ENCODE measurements around the gene AGPAT3.

Gene AGPAT3

GRCh38 chr21:43909741-43910400 lies 44.8 kb downstream of the AGPAT3 start:
- DNase-seq: no peak

GRCh38 chr21:43910460-43910859 lies 45.4 kb downstream of the AGPAT3 start:
- DNase-seq: no peak

DNA sequence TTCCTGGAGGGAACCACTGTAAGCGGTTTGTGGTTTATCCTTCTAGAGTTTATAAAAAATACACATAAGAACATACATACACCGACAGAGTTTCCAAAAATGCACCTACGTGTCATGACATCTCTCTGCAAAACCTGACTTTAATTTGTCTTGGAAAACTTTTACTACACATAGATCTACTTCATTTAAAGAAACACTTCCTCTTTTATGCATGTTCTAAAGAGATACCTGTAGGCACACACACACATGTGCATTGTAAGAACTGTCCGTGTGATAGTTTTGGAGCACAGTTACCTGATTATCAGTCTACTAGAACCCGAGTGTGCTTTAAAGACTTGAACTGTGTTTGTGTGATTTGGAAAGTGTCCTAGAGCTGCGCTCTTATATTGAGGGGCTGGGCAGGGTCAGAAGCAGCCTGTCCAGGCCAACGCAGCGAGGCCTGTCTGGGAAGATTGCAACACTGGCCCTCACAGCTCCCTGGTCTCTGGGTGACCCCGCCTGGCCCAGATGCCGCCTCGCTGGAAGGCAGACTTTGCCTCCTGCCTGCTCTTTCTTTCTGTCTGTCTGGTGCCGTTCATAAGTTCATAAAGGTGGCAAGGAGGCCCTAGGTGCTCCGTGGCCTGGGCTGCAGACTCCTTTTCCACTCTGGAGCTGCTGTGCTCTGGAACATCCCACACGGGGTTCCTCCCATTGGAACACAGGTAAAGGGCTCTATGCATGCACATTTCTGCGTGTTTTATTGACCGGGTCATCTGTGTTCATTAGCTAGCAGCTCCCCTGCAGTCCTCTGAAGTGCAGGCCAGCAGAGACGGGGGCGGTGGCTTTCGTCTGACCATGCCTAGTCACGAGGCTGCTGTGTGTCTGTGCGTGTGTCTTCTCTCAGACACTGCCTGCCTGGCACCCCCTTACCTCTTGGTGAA lies 46.3 kb downstream of the AGPAT3 start:
- DNase-seq: no peak

- no peak for DNase-seq
Observed at GRCh38 chr21:43911935-43912487, 47.0 kb downstream of the AGPAT3 start.

DNA sequence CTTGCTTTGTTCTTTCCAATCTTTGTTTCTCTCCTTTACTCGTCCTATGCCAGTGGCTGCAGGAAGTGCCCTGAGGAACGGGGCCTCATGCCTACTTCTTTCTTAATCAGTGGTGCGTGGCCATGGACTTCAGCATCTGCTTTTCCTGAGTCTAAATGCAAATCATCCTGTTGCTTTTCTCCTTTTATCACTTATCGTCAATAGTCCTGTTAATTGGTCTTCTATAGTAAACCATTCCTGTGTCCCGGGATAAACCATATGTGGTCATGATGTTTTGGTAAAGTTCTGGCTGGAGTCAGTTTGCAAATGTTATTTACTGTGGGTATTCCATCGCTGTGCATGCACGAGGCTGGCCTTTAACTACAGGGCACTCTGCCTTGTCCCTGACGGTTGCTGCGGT lies 47.5 kb downstream of the AGPAT3 start:
- DNase-seq: no peak

GRCh38 chr21:43912910-43913309 lies 47.9 kb downstream of the AGPAT3 start:
- DNase-seq: no peak

DNA sequence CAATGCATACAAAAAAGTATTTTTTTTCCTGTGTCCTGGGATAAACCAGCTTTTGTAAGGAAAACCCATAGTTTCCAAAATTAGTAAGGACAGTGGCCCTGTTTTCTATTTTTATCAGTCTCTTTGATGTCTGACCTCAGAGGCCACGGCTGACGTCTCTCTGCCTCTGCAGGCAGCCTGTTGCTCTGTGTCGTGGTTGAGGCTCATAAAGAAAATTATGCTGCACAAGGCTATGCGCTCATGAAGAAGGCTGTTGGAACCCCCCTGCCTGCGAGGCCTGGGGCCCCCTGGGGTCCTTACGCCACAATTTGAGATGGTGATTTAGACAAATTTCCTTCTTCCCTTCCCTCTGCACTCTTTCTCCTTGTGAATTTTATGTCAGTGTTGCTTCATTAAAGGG lies 48.9 kb downstream of the AGPAT3 start:
- no peak for DNase-seq

DNA sequence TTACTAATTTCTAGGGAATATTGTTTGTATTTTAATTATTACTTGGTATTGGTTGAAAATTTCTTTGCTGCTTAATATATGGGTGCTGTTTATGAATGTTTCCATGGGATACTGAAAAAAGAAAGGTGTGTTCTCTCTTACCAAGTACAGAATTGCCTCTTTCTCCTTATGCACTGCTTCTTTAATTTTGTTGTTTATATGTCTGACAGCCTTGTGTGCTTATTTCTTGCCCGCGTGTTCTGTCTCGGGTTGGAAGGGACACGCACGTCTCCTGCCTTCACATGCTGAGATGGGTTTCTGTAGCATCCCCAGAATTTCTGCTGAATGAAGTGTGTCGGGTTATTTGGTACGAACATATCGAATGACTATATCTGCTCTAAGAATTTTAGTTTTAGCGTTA lies 51.1 kb downstream of the AGPAT3 start:
- DNase-seq: no peak

DNA sequence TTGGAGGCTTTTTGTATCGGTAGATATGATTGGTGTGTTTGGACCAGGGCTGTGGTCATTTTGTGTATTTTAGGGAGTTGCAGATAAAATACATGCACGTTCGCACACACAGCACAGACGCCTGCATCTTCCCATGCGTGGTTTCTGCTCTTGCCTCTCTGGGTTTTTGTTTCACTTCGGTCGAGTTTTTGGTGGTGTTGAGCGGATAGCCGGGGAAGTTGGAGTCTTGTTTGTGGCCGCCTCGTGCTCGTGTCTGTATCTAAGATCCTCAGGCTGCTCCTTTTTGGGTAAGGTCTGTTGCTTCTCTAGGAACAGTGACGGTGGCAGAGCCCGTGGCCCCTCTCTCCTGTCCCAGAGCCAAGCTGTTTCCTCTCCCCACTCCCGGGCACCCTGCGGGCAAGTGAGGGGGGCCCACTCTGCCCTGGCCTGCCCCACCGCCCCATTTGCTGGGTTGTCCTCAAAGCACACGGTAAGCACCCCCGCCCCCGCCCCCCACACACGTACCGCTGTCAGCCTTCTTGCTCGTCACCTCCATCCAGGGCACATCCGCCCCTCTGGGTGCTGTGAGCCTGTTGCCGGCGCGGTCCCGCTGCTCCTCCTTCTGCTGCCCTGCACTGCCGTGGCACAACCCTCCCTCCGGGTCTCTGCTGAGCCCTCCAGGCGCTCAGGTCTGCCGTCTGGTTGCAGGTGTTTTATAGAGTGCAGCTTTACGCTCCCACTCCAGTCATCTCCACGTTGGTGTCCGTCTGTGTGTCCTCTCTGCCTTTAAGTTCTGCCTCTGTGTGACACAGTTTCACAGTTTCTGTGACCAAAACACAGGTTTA lies 51.9 kb downstream of the AGPAT3 start:
- DNase-seq: no peak

DNA sequence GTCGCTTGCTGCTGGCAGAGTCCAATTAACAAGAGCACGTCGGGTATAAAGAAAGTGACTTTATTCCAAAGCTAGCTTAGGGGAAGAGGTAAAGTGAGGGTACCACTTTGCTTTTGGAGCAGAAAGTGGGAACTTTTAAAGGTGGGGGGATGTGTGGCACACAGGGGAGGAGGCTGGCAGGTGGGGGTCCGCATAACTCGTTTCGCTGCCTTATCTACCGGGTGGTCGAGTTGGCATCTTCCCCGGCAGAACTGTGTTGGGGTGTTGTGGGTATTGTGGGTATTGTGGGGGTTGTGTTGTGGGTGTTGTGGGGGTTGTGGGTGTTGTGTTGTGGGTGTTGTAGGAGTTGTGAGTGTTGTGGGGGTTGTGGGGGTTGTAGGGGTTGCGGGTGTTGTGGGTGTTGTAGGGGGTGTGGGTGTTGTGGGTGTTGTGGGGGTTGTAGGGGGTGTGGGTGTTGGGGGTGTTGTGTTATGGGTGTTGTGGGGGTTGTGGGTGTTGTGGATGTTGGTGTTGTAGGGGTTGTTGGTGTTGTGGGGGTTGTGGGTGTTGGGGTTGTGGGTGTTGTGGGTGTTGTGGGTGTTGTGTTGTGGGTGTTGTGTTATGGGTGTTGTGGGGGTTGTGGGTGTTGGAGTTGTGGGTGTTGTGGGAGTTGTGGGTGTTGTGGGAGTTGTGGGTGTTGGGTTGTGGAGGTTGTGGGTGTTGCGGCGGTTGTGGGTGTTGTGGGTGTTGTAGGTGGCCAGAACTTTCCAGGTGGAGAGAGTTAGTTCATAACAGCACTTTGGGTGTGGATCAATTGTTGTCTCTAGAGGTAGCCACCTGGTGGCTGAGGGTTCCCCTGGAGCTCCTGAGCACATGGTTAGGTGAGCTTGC lies 52.7 kb downstream of the AGPAT3 start:
- DNase-seq: no peak

GRCh38 chr21:43918385-43918947 lies 53.4 kb downstream of the AGPAT3 start:
- DNase-seq: no peak

GRCh38 chr21:43919283-43919682 lies 54.3 kb downstream of the AGPAT3 start:
- DNase-seq: no peak

DNA sequence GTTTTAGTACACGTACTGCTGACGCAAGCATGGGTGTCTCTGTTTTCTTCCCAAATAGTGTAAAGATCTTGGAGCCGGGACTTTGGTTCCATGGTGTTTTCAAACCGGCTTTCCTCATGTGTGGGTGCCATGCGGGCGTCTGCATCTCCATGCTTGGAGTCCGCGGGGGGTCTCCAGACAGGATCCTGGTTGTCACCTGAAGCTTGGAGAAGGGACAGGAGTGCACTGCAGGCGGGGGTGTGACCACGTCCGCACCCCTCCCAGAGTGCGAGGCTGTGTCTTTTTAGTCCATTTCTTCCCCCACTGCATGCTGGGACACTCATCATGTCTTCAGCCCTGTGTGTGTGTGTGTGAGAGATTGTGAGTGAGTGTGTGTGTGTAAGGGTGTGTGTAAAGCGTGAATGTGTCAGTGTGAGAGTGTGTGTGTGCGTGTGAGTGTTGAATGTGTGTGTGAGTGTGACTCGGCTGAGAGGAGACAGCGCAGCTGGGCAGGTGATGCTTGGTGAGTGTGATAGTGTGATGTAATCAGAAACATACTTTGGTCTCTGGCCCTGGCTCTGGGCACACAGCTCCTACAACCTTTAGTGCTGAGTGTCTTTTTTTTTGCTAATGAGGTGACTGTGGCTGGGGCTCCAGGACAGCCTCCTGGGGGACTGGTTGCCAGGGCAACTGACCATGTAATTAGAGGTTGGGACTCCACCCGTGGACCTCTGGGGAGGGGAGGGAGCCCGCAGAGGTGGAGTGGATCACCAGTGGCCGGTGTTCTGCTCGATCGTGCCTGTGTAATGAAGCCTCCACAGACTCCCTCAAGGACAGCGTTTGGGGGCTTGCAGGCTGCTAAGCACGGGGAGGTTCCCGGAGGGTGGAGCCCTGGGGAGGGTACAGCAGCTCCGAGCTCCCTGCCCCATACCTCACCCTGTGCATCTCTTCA lies 55.1 kb downstream of the AGPAT3 start:
- DNase-seq: no peak

GRCh38 chr21:43921571-43921978 lies 56.6 kb downstream of the AGPAT3 start:
- no peak for DNase-seq

DNA sequence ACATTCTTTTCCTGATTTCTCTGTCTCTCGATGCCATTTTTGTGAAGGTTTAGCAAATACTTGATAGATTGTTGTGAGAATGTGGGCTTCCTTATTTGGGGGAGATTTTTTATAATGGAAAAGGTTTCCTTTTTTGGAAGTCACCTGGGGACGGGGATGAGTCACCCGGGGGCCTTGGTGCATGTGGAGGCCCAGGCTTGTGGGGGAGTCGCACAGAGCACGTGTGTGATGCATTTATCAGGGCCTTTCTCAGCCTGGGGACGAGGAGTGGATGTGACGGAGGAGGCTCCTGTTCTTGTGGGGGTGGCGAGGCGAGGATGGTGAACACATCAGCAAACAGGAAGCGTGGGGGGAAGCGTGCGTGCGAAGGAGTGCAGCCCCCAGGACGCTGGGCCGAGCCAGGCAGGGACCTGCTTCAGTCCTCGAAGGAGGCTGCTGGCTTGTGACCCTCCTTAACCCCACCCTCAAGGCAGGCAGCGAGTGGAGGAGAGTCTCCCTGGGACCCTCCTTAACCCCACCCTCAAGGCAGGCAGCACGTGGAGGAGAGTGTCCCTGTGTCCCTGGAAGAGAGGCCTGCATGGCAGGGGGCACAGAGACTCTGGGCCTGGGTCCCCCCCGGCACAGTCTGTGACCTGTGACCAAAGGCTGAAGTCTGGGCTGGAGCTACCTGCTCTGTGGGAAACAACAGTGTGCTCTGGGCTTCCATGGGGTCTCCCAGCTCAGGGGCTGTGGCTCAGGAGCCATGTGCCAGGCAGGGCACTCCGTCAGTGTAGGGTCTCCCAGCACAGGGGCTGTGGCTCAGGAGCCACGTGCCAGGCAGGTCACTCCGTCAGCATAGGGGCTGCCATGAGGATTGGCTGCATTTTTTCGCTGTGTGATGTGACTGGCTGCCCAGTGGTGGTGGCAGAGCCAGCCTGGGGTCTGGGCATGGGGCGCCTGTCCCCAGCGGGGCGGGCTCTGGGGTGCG lies 57.2 kb downstream of the AGPAT3 start:
- DNase-seq: no peak

- no peak for DNase-seq
Observed at GRCh38 chr21:43922949-43923348, 57.9 kb downstream of the AGPAT3 start.

DNA sequence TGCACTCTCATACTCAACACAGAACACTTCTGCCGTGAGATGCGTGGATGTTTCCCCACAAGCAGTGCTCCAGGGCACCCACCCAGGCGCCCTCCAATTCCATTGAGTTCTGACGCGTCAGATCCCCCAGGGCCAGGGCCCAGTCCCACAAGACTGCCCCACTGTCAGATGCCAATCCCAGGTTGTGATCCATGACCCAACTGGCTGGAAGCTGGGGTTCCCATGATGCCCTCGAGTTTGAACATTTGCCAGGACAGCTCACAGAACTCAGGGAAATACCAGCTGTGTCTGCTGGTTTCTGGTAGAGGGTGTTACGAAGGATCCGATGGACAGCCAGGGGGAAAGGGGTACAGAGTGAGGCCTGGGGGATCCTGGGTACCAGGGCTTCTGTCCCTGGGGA lies 58.4 kb downstream of the AGPAT3 start:
- DNase-seq: no peak

DNA sequence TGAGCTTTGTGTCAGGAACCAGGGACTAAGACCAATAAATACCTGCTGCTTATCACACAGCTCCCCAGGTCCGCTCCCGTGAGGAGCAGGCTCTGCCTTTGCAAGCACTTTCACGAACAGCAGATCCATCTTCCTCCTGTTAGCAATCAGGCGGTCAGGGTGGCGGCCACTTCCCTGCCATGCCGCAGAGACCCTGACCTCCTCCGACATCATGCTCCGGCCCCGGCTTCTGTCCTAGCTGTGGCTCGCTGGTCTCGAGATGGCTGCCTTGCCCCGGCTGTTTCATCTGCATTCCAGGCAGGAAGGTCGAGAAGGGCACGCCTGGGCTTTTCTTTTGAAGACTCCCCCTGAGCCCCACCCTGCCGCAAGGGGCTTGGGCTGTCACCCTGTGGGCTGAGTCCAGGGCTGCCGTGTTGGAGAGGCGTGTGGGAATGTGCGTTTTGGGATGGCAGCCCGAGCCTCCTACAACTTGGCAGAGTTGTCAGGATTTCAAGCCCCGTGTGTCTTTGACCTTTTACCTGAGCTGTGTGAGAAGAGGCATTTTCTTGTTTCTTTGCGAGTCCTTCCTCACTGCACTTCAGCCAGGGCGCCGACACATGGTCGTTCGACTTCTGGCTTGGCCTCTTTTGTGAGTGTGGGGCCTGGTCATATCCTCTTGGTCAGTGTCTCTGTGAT lies 59.5 kb downstream of the AGPAT3 start:
- DNase-seq: no peak

DNA sequence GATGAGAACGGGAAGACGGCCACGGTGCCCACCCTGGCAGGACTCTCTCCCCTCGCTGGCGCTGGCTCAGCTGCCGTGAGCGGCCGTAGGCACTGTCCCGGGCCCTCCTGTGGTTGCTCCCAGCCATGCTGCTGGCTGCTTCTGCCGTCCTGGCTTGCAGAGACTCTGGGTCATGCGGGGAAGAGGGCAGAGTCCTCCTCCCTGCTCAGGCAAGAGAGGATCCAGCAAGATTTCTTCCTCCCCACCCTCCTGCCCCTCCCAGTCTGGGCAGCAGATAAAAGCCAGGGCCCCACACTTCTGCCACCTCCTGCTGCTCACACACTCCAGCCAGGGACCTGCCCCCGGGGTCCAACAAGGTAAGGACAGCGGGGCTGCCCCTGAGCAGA lies 60.1 kb downstream of the AGPAT3 start:
- DNase-seq: no peak
